K562 (cell line): ENCODE results near the gene VWA2.

ENCODE experiments used
- CTCF ChIP-seq, 3 experiments: IDR thresholded peaks in 2 of 3; conservative IDR thresholded peaks in 1 of 3; 2 replicates each; pipeline ENCODE4 v1.5.1; 2011 to 2012; ENCODE audit warnings: low read length in 3 of 3, mild to moderate bottlenecking in 3 of 3, control low read depth in 2 of 3, improper control_type of control experiment in 1 of 3, inconsistent platforms in 1 of 3, low read depth in 1 of 3, mixed read lengths in 1 of 3, moderate library complexity in 1 of 3; ENCODE audit not compliant: insufficient read depth in 2 of 3
- FOXP4 ChIP-seq: sonication (generic); formaldehyde crosslinking; IDR thresholded peaks from 2 replicates; pipeline ENCODE4 v1.8.0; 2022; ENCODE audit warnings: mild to moderate bottlenecking, missing genetic modification reagents, borderline replicate concordance
- HOMEZ ChIP-seq: fragments of 250-450 bp; sonication (Bioruptor Pico); IDR thresholded peaks from 2 replicates; pipeline ENCODE4 v1.4.0; 2020; ENCODE audit warnings: mild to moderate bottlenecking, moderate library complexity
- PHF8 ChIP-seq: fragments of 200-600 bp; sonication (generic); IDR thresholded peaks from 2 replicates; pipeline ENCODE4 v1.6.1; 2012; ENCODE audit warnings: mixed run types, mild to moderate bottlenecking, inconsistent platforms, low read length, moderate library complexity, borderline replicate concordance
- POLR2A ChIP-seq: fragments of 450-650 bp; conservative IDR thresholded peaks from 2 replicates; pipeline ENCODE4 v1.6.1; 2016
- TEAD4 ChIP-seq, 2 experiments: sonication (generic) in 1 of 2; formaldehyde crosslinking in 1 of 2; IDR thresholded peaks; 2 replicates each; pipeline versions ENCODE4 v1.6.1 to v1.8.0; 2012 to 2022; ENCODE audit warnings: borderline replicate concordance in 1 of 2, inconsistent platforms in 1 of 2, low read length in 1 of 2, mild to moderate bottlenecking in 1 of 2, missing genetic modification reagents in 1 of 2
- ZEB2 ChIP-seq: fragments of 450-650 bp; IDR thresholded peaks from 2 replicates; pipeline ENCODE4 v1.6.1; 2016
- ZKSCAN1 ChIP-seq: fragments of 150-350 bp; IDR thresholded peaks from 2 replicates; pipeline ENCODE4 v1.6.1; 2016; ENCODE audit warnings: low read depth, low read length
- ZNF121 ChIP-seq: sonication (generic); formaldehyde crosslinking; conservative IDR thresholded peaks from 2 replicates; pipeline ENCODE4 v1.8.0; 2022; ENCODE audit warnings: missing genetic modification reagents
- ZNF184 ChIP-seq: sonication (generic); formaldehyde crosslinking; IDR thresholded peaks from 2 replicates; pipeline ENCODE4 v1.5.0; 2020; ENCODE audit warnings: missing genetic modification reagents
- ZNF311 ChIP-seq: fragments of 250-450 bp; sonication (Bioruptor Pico); IDR thresholded peaks from 2 replicates; pipeline ENCODE4 v1.4.0; 2020; ENCODE audit warnings: mild to moderate bottlenecking, moderate library complexity

GRCh38 chr10:114243661-114244060 lies 4.6 kb downstream of the VWA2 start:
- TF ChIP-seq PHF8 = no peak
- no peak for TF ChIP-seq POLR2A
- TF ChIP-seq ZNF121 = no peak
- TF ChIP-seq ZNF184 (CRISPR knock-in tag) = no peak
- TF ChIP-seq ZEB2 = no peak
- TF ChIP-seq TEAD4 (IDR thresholded peaks at IDR 0.05; ENCODE audit: low read length) = no peak
- no peak for TF ChIP-seq TEAD4 (CRISPR knock-in tag; IDR thresholded peaks at IDR 0.05; ENCODE audit: borderline replicate concordance)
- no peak for TF ChIP-seq FOXP4 (CRISPR knock-in tag)
- TF ChIP-seq ZKSCAN1 = no peak
- no peak for TF ChIP-seq CTCF (IDR thresholded peaks at IDR 0.05 in 2 of 3, conservative IDR thresholded peaks at IDR 0.05 in 1 of 3; ENCODE audit: insufficient read depth in 2 of 3, low read depth in 1 of 3, low read length in 3 of 3)
- TF ChIP-seq ZNF311 (CRISPR knock-in tag) = no peak
- no peak for TF ChIP-seq HOMEZ (CRISPR knock-in tag)
